Stomach (tissue), 9 donors: ENCODE measurements around the gene EMB. TPM values are rescaled to one million over a fixed set of nuclear protein-coding genes. Genes with fewer than 3 reads are reported as not detected.
"Not testable (repeated sequence)": the region's sequence is repeated elsewhere in the genome, so short reads cannot be mapped to it uniquely, and the experiment has no call there.

ENCODE experiments used
- DNase-seq, 2 donors: peaks; one replicate each; pipeline versions ENCODE4 v3.0.0 to v3.0.0-alpha.2; 2013 to 2019
- H3K27ac ChIP-seq, 5 donors: fragments of 200-600 bp in 4 of 5; sonication (generic) in 4 of 5; one replicate each; pipeline ENCODE4 v1.5.1; 2013 to 2019; ENCODE audit warnings: mild to moderate bottlenecking in 1 of 5, moderate library complexity in 1 of 5
- H3K27me3 ChIP-seq, 3 donors: fragments of 200-600 bp; sonication (generic); one replicate each; pipeline ENCODE4 v1.5.1; 2017 to 2019; ENCODE audit warnings: mixed run types in 1 of 3
- H3K36me3 ChIP-seq, 4 donors: fragments of 200-600 bp; sonication (generic); 1 replicate in 3 of 4; 2 replicates in 1 of 4; pipeline ENCODE4 v1.5.1; 2016 to 2019
- H3K4me1 ChIP-seq, 4 donors: fragments of 200-600 bp; sonication (generic); one replicate each; pipeline ENCODE4 v1.5.1; 2016 to 2019
- H3K4me3 ChIP-seq, 4 donors: fragments of 200-600 bp; sonication (generic) in 3 of 4; one replicate each; pipeline ENCODE4 v1.5.1; 2016 to 2019; ENCODE audit warnings: mild to moderate bottlenecking in 1 of 4
- H3K9me3 ChIP-seq, 4 donors: fragments of 200-600 bp; sonication (generic); one replicate each; pipeline ENCODE4 v1.5.1; 2016 to 2019
- CTCF ChIP-seq, 7 experiments: fragments of 450-650 bp in 4 of 7; fragments of 200-600 bp in 3 of 7; sonication (generic) in 3 of 7; IDR thresholded peaks; one replicate each; pipeline ENCODE4 v1.5.1; 2016 to 2019; ENCODE audit warnings: antibody characterized with exemption in 7 of 7, control low read depth in 2 of 7, mild to moderate bottlenecking in 1 of 7
- EP300 ChIP-seq: sonication (generic); formaldehyde crosslinking; IDR thresholded peaks from one replicate; pipeline ENCODE4 v1.6.1; 2017; ENCODE audit warnings: antibody characterized with exemption
- POLR2A ChIP-seq, 4 donors: fragments of 450-650 bp; IDR thresholded peaks; one replicate each; pipeline ENCODE4 v1.6.1; 2016; ENCODE audit warnings: antibody characterized with exemption in 4 of 4, control low read depth in 2 of 4, mild to moderate bottlenecking in 1 of 4, moderate library complexity in 1 of 4
- POLR2AphosphoS5 ChIP-seq, 3 donors: sonication (generic); formaldehyde crosslinking; IDR thresholded peaks; one replicate each; pipeline ENCODE4 v1.6.1; 2016; ENCODE audit warnings: antibody characterized with exemption in 3 of 3
- WGBS, 5 donors: extraction: QIAGEN DNeasy Blood & Tissue Kit in 3 of 5; methylation state at CpG; one replicate each; pipeline versions ENCODE4 v1.1.5 to v1.1.7; 2013 to 2018; 5-methylcytosine and 5-hydroxymethylcytosine counted together
- intact Hi-C: fragments of 100-400 bp; cut with DNase I; formaldehyde crosslinking; loops from one replicate; pipeline ENCODE4 v1.15.1; 2023; ENCODE audit warnings: low total_unique reads
- polyA plus RNA-seq, 3 donors: library from polyadenylated mRNA; stranded (reverse); fragments of 200-250 nt; gene quantifications; one replicate each; pipeline ENCODE4 v1.2.3, GENCODE V29; 2013
- total RNA-seq, 5 donors: library from RNA; depleted of rRNA; stranded (reverse); fragments of >200 nt; gene quantifications; one replicate each; pipeline versions ENCODE4 v1.1.0 to v1.2.3, GENCODE V29; 2014 to 2016
- donor health status: healthy with polysubstance abuse.
- donor health status: Bipolar disorder and iron deficiency.
- donor health status: healthy.

The EMB gene
- total and polyA plus RNA-seq, 8 donors = 0.58 to 24.1 (median 4.3) TPM

GRCh38 chr5:50447228-50447627, 6.1 kb upstream of the EMB start:
- no peak for DNase-seq
- H3K9me3 ChIP-seq = no peaks in the 10 kb centered on the region
- no peaks in the 10 kb centered on the region for H3K36me3 ChIP-seq
- TF ChIP-seq POLR2A (IDR thresholded peaks at IDR 0.05) (no peak), POLR2AphosphoS5 (IDR thresholded peaks at IDR 0.05) (no peak), CTCF (IDR thresholded peaks at IDR 0.05) (no peak), EP300 (no peak)
- H3K27me3 ChIP-seq = no peaks in the 10 kb centered on the region
- H3K4me3 ChIP-seq = no peak overlapping the region
- intact Hi-C loops = no loop called here
- no peak overlapping the region for H3K27ac ChIP-seq
- no peaks in the 10 kb centered on the region for H3K4me1 ChIP-seq

- peak in 1 of 2 donors; percentile 22 for DNase-seq
- H3K36me3 ChIP-seq = no peaks in the 10 kb centered on the region
- TF ChIP-seq EP300 = no peak
- TF ChIP-seq POLR2AphosphoS5 (IDR thresholded peaks at IDR 0.05) = no peak
- TF ChIP-seq CTCF (IDR thresholded peaks at IDR 0.05) = no peak
- TF ChIP-seq POLR2A (IDR thresholded peaks at IDR 0.05) = no peak
- H3K4me1 ChIP-seq = peaks cover 5 to 14% (median 12%) of the 10 kb centered on the region in 4 donors
- intact Hi-C loops = no loop called here
- no peaks in the 10 kb centered on the region for H3K9me3 ChIP-seq
- peak overlapping the region in 1 of 5 donors; percentile 60 for H3K27ac ChIP-seq
- peaks cover 0 to 12% (median 8%) of the 10 kb centered on the region in 3 donors for H3K27me3 ChIP-seq
- WGBS, 5 donors = 70 to 82% (median 75%) methylated on average over 6 of the region's 6 CpGs
- H3K4me3 ChIP-seq = no peak overlapping the region
These were observed 4.3 kb upstream of the EMB start for GRCh38 chr5:50445296-50445949.

GRCh38 chr5:50442559-50443539, 1.8 kb upstream of the EMB start:
- H3K9me3 ChIP-seq, DNase-seq, H3K4me3 ChIP-seq, H3K36me3 ChIP-seq, H3K27ac ChIP-seq, intact Hi-C loops: not testable (repeated sequence)
- peaks cover 5 to 15% (median 13%) of the 10 kb centered on the region in 4 donors for H3K4me1 ChIP-seq
- peaks cover 0 to 18% (median 8%) of the 10 kb centered on the region in 3 donors for H3K27me3 ChIP-seq
- 45 to 69% (median 48%) methylated on average over 3 to 4 of the region's 4 CpGs for WGBS, 5 donors

- H3K27me3 ChIP-seq = peaks cover 0 to 18% (median 8%) of the 10 kb centered on the region in 3 donors
- no peak for TF ChIP-seq CTCF (IDR thresholded peaks at IDR 0.05)
- no peak for TF ChIP-seq EP300
- no peak for TF ChIP-seq POLR2AphosphoS5 (IDR thresholded peaks at IDR 0.05)
- H3K27ac ChIP-seq = peak overlapping the region; percentile 70 to 90 (median 74)
- intact Hi-C loops = no loop called here
- DNase-seq = no peak
- H3K4me3 ChIP-seq = peak overlapping the region; percentile 48 to 75 (median 60)
- no peaks in the 10 kb centered on the region for H3K36me3 ChIP-seq
- WGBS, 5 donors = 9 to 21% (median 13%) methylated on average over 7 to 9 of the region's 9 CpGs
- H3K4me1 ChIP-seq = peaks cover 5 to 15% (median 13%) of the 10 kb centered on the region in 4 donors
- H3K9me3 ChIP-seq = no peaks in the 10 kb centered on the region
These were observed 436 bp upstream of the EMB start for GRCh38 chr5:50441493-50441955.
